Measurements from ENCODE around the gene SLC22A23.
"Not testable (repeated sequence)": the region's sequence is repeated elsewhere in the genome, so short reads cannot be mapped to it uniquely, and the experiment has no call there.

SLC22A23 gene

DNA sequence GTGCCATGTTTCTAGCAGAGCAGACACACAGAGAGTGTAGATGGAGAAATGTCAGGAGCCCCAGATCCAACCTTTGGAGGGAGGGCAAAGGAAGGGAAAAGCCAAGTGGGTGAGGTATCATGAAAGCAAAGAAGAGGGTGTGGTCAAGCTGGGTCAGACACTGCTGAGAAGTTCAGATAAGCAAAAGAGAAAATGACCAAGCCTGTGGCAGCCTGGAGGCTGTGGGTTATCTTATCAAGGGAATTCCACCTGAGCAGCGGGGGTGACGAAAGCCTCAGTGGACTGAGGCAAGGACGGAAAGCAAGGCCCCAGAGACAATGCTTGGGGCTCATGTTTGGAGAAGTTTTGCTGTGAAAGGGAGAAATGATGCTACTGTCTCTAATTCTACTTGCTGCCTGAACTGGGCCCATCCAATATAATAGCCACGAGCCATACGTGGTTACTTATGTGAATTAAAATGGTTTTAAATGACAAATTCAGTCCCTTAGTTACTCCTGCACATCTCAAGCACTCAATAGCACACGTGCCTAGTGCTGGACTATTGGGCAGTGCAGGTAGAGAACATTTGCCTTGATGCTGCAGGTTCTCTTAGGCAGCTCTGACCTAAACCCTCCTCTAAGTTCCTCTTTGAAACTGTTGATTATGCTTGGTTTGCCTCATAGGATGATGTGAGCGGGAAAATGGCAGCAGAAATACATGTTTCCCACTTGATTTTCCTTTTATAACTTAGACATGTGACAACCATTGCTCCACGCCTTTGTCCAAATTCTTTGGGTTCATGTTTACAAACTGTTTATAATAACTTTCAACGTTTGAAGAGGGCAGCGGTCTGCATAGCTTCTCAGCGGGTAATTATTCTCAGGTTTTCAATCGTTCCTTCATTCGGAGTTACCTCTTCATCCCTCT lies 63.7 kb downstream of the SLC22A23 start:
- no peak for DNase-seq
- intact Hi-C loops (cut with DNase I), result loop anchor here (5.0 kb wide), 1 partner anchor 59 kb away; no protein-coding TSS in a partner anchor

- DNase-seq, result peak in 1 of 10 donors; percentile 66
- intact Hi-C loops (cut with DNase I), result loop anchor here (5.0 kb wide), 1 partner anchor 60 kb away; no protein-coding TSS in a partner anchor
These were observed 64.9 kb downstream of the SLC22A23 start for GRCh38 chr6:3391902-3392458.

DNA sequence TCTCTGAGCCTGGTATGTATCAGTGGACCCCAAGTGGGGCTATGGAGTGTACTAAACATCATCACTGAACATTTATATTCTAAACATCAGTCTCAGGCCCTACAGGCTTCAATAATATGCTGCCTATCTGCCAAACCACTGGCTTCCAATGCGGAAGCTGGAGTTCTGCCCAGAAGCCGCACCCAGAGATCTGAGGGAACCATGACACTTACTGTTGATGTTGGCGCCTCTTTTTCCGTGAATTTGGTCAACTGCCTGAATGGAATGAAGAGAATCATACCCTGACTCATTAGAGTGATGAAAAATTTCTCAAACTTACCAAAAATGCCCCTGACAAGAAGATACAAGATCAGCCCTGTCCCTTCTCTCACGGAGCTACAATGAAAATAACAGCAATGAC lies 66.2 kb downstream of the SLC22A23 start:
- intact Hi-C loops (cut with DNase I), result loop anchor here (5.0 kb wide), 1 partner anchor 62 kb away; no protein-coding TSS in a partner anchor
- DNase-seq, result peak in 4 of 10 donors; percentile 41 to 92 (median 60)

GRCh38 chr6:3389390-3390167 lies 67.3 kb downstream of the SLC22A23 start:
- intact Hi-C loops (cut with DNase I), result loop anchor here (5.0 kb wide), 1 partner anchor 63 kb away; no protein-coding TSS in a partner anchor
- DNase-seq, result peak in 6 of 10 donors; percentile 44 to 90 (median 56)

DNA sequence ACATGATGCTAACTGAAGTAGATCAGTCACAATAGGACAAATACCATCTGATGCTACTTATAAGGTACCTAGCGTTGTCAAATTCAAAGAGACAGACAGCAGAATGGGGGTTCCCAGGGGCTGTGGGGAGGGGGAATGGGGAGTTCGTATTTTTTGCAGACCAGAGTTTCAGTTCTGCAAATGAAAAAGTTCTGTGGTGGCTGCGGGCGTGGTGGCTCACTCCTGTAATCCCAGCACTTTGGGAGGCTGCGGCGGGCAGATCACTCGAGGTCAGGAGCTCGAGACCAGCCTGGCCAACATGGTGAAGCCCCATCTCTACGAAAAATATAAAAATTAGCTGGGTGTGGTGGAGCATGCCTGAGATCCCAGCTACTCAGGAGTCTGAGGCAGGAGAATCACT lies 68.1 kb downstream of the SLC22A23 start:
- intact Hi-C loops (cut with DNase I), result no loop called here
- DNase-seq, result peak in 1 of 10 donors; percentile 77

- intact Hi-C loops (cut with DNase I), result no loop called here
- DNase-seq, result peak; percentile 83 to 99 (median 92)
These were observed 70.4 kb downstream of the SLC22A23 start for GRCh38 chr6:3386374-3386857.

DNA sequence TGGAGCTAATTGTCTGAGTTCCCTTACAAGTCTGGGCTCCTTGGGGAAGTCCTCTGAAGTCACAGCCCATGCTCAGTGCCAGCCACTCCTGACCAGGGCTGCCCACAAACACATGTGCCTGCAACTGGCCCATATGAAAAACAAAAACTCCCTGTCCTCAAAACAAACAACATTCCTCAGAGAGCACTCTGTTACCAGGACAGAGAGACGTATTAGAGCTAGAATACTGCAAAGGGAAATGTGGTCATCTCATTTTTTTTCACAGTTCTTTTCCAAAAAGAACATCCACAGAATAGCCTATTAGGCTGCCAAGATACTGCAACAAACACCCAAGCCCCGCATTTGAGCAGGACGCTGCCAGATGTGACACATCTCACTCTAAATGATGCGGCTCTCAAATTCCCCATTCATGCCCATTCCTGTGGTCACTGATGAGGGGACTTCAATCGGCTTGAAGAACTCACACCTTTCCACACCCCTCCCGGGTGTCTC lies 71.1 kb downstream of the SLC22A23 start:
- peak; percentile 56 to 97 (median 79) for DNase-seq
- intact Hi-C loops (cut with DNase I), result no loop called here

DNA sequence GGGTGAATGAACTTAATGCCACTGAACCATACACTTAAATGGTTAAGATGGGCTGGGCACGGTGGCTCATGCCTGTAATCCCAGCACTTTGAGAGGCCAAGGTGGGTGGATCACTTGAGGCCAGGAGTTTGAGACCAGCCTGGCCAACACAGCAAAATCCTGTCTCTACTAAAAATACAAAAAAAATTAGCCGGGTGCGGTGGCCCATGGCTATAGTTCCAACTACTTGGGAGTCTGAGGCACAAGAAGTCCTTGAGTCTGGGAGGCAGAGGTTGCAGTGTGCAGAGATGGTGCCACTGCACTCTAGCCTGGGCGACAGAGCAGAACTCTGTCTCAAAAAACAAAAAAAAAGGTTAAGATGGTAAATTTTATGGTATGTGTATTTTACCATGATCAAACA lies 71.7 kb downstream of the SLC22A23 start:
- peak in 1 of 10 donors; percentile 61 for DNase-seq
- intact Hi-C loops (cut with DNase I), result not testable (repeated sequence)

DNA sequence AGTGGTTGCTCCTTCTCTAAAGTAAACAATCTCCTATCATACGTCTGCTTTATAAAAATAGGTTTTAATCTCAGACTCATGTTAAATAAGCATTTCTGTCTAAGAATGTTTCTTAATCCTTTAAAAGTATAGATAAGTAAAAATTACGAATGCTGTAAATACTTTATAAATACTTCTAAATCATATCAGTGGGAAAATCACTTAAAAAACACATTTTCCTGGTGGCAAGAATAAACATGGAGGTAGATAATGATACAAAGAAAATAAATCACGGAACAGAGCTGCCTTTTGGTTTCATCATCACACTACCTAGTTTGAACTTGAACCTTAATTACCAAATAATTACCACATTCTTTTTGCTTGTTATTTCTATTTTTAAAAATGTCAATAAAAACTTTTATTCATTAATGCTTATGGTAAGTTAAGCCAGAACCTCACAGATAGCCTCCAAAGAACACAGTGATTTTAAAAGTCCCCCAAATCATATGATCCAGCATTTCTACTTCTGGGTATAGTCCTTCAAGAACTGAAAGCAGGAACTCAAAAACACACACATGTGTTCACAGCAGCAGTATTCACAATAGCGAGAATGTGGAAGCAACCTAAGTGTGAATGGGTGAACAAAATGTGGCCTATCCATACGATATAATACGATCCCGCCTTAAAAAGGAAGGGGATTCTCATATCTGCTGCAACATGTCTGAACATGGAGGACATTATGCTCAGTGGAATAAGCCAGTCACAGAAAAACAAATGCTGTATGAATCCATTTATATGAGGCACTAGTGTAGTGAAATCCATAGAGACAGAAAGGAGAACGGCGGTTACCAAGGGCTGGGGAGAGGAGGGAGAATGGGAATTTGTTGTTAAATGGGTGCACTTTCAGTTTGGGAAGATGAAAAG lies 72.4 kb downstream of the SLC22A23 start:
- no peak for DNase-seq
- intact Hi-C loops (cut with DNase I), result no loop called here

DNA sequence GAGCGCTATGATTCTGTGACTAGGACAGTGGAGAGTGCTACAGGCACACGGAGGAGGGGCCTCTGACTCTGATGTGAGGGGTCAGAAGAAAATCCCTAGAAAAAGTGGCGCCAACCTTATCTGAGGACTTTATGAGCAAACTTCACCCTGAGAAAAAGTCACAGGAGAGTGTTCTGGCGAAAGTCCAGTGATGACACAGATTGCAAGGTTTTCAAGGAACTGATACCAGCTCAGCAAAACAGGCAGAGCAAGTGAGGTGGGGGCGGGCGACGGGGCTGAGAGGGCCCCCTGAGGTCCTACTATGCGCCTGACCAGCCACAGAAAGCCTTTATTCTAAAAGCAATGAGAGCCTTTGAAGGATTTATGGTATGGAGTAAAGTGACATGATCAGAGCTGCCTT lies 73.3 kb downstream of the SLC22A23 start:
- DNase-seq, result no peak
- intact Hi-C loops (cut with DNase I), result no loop called here

DNA sequence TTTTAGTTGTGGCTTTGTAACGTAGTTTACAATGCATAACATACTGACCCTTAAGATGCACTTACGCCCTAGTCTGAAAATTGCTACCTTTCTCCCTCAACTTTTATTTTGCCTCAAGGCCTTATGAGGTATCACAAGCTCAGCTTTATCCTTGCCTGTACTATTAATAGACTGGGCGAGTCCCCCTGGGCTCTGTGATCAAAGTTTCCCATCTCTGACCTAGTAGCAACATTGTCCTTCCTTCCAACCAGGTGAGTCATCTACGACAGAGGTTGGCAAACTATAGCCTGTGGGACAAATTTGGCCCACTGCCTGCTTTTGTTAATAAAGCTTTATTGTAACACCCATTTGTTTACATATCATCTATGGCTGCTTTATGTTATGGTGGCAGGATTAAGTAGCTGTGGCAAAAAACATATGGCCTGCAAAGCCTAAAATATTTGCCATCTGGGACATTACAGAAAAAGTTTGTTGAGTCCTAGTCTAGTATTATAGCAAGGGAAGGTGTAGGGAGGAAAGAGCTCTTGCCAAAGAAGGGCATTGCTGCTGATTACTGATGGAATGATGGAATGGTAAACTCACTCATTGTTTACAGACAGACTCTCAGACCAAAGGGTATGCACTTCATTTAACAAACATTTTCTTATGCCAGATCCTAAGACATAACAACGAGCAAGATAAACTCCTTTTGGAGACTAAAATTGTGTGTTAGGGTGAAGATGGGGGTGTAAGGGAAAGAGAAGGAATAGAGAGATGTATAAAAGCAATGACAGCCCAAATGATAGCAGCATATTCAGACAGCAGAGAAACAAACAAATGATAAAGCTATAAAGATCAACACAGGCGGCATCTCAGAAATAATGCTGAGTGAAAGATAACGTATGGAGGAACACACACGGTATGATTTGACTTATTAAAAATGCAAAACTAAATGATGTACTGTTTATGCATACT lies 74.2 kb downstream of the SLC22A23 start:
- intact Hi-C loops (cut with DNase I), result no loop called here

GRCh38 chr6:3381233-3381921 lies 75.5 kb downstream of the SLC22A23 start:
- intact Hi-C loops (cut with DNase I), result no loop called here
- DNase-seq, result peak; percentile 75 to 97 (median 84)

More for the DNA sequence above, 74.2 kb downstream of the SLC22A23 start:
- DNase-seq, result no peak

DNA sequence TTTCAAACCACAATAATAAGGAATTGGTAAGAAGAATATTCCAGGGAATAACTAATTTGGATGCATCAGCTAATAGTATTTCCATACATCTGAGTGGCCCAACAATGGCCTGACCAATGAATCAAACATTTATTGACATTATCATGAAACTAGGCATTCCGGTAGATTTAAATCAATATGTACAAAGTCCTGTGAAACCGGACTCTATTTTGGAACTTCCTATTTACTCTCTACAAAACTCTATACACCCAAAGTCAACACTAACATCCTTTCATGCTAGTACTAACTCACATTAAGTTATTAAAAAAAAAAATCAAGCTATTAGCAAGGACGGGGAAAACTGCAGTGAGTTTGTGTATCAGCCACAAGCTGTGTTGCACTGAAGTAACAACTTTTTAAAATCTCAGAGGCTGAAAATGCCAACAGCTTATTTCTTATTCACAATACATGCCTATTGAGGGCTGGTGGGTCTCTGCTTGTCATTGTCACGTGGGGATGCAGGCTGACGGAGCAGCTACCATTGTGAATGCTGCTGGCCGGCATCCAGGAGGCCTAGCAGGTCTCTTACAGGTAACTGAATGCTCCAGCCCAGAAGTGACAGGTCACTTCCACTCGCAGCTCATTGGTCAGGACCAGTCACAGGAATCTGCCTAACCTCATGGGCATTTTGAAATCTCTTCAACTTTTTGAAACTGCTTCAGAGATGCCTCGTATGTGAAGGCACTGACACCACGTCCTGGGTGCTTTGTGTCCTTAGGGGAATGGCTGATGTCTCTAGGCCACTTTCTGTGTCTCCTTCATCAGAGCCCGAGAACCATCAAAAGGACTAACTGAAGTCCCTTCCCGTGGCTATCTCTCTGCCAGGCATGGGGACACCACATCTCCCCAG lies 76.3 kb downstream of the SLC22A23 start:
- intact Hi-C loops (cut with DNase I), result no loop called here
- DNase-seq, result peak in 2 of 10 donors; percentile 35 to 62

DNA sequence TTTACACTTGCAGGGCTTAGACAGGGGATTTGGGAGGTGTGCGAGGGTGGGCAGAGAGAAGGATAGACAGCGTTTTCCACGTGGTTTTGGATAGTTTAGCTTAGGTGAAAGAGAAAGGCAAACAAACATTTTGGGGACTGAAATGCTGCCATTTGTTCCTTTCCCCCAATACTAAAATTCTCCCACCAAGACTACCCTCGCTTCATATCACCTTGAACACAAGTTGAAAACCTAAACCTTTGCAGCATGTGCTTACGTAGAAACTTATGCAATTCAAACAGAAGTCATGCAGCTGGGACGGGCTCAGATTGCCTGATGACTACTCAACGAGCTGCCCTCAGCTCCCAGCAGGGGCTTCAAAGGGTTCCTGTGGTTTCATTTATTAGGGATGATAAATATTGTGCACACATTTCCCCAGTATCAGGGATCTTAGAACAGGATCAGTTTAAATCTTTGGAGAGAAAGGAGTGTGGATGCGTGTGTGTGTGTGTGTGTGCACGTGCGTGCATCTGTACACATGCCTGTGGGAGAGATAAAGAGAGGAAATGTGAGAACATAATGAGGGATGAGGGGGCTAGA lies 77.3 kb downstream of the SLC22A23 start:
- intact Hi-C loops (cut with DNase I), result no loop called here
- peak in 1 of 10 donors; percentile 9 for DNase-seq

DNA sequence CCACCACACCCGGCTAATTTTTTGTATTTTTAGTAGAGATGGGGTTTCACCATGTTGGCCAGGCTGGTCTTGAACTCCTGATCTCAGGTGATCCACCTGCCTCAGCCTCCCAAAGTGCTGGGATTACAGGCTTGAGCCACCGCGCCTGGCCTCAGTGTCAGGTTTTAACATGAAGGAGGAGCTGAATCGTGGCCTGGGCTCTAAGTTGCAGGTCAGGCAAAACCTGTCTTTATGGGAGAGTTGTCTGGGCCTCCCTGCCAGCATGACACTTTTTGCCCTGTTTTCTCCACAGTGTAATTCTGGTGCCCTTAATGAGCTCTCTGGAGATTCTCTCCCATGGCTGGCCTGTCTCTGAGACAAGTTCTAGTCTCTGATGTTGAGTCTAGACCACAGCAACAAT lies 78.0 kb downstream of the SLC22A23 start:
- intact Hi-C loops (cut with DNase I), result not testable (repeated sequence)
- peak in 2 of 10 donors; percentile 10 to 61 for DNase-seq

- DNase-seq; intact Hi-C loops (cut with DNase I): not testable (repeated sequence)
These were observed 78.5 kb downstream of the SLC22A23 start for GRCh38 chr6:3378398-3378782.

All from posterior cingulate gyrus (tissue), 11 donors.